Parathyroid adenoma (tissue), 2 donors: ENCODE data around the gene PLPPR2.

Experiments
- H2AFZ ChIP-seq: fragments of 300-600 bp; sonication (generic); one replicate; pipeline ENCODE4 v1.7.0; 2017; ENCODE audit warnings: antibody characterized with exemption, mild to moderate bottlenecking
- H3K27ac ChIP-seq: fragments of 300-600 bp; sonication (generic); one replicate; pipeline ENCODE4 v1.7.0; 2017
- H3K27me3 ChIP-seq: fragments of 300-600 bp; sonication (generic); one replicate; pipeline ENCODE4 v1.7.0; 2017; ENCODE audit warnings: low read length; ENCODE audit not compliant: control insufficient read depth, insufficient read depth
- H3K36me3 ChIP-seq: fragments of 300-600 bp; sonication (generic); one replicate; pipeline ENCODE4 v1.7.0; 2017; ENCODE audit warnings: low read length; ENCODE audit not compliant: control insufficient read depth, insufficient read depth
- H3K4me1 ChIP-seq: fragments of 300-600 bp; sonication (generic); one replicate; pipeline ENCODE4 v1.7.0; 2017; ENCODE audit warnings: control low read depth
- H3K4me2 ChIP-seq: fragments of 300-600 bp; sonication (generic); one replicate; pipeline ENCODE4 v1.7.0; 2017; ENCODE audit warnings: low read length
- H3K4me3 ChIP-seq: fragments of 300-600 bp; sonication (generic); one replicate; pipeline ENCODE4 v1.7.0; 2017; ENCODE audit warnings: low read depth, low read length
- H3K79me2 ChIP-seq: fragments of 300-600 bp; sonication (generic); one replicate; pipeline ENCODE4 v1.7.0; 2017; ENCODE audit warnings: control low read depth
- H3K9ac ChIP-seq: fragments of 300-600 bp; sonication (generic); one replicate; pipeline ENCODE4 v1.7.0; 2017; ENCODE audit warnings: mild to moderate bottlenecking
- H3K9me3 ChIP-seq: fragments of 300-600 bp; sonication (generic); one replicate; pipeline ENCODE4 v1.7.0; 2017; ENCODE audit warnings: low read length; ENCODE audit not compliant: control insufficient read depth
- TF ChIP-seq, protein P1 (sequence below): fragments of 300-600 bp; sonication (generic); IDR thresholded peaks from one replicate; pipeline ENCODE4 v1.7.0; 2017; ENCODE audit warnings: antibody characterized with exemption, mild to moderate bottlenecking
- donor health status: primary hyperparathyroidism.

PLPPR2 gene

DNA sequence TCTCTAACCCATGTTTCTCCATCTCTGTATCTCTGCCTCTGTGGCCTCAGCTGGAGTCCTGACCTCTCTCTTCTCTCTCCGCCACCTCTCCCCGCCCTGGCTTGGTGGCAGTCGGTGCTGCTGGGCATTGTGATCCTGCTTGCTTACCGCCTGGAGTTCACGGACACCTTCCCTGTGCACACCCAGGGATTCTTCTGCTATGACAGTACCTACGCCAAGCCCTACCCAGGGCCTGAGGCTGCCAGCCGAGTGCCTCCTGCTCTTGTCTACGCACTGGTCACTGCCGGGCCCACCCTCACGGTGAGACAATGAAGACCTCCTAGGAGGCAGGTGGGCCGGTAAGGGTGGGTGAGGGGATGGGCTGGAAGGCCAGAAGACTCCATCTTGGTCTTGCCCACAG is 4.2 kb downstream of the PLPPR2 start:
- H2AFZ ChIP-seq, result no peak overlapping the region
- no peaks in the 10 kb centered on the region for H3K36me3 ChIP-seq
- H3K9me3 ChIP-seq, result no peaks in the 10 kb centered on the region
- H3K4me1 ChIP-seq, result peaks cover 4% of the 10 kb centered on the region
- TF ChIP-seq, protein P1, sequence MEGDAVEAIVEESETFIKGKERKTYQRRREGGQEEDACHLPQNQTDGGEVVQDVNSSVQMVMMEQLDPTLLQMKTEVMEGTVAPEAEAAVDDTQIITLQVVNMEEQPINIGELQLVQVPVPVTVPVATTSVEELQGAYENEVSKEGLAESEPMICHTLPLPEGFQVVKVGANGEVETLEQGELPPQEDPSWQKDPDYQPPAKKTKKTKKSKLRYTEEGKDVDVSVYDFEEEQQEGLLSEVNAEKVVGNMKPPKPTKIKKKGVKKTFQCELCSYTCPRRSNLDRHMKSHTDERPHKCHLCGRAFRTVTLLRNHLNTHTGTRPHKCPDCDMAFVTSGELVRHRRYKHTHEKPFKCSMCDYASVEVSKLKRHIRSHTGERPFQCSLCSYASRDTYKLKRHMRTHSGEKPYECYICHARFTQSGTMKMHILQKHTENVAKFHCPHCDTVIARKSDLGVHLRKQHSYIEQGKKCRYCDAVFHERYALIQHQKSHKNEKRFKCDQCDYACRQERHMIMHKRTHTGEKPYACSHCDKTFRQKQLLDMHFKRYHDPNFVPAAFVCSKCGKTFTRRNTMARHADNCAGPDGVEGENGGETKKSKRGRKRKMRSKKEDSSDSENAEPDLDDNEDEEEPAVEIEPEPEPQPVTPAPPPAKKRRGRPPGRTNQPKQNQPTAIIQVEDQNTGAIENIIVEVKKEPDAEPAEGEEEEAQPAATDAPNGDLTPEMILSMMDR, result no peak
- no peak overlapping the region for H3K4me2 ChIP-seq
- peaks cover 4% of the 10 kb centered on the region for H3K79me2 ChIP-seq
- no peaks in the 10 kb centered on the region for H3K27me3 ChIP-seq
- H3K9ac ChIP-seq, result no peak overlapping the region
- no peak overlapping the region for H3K27ac ChIP-seq
- no peak overlapping the region for H3K4me3 ChIP-seq

DNA sequence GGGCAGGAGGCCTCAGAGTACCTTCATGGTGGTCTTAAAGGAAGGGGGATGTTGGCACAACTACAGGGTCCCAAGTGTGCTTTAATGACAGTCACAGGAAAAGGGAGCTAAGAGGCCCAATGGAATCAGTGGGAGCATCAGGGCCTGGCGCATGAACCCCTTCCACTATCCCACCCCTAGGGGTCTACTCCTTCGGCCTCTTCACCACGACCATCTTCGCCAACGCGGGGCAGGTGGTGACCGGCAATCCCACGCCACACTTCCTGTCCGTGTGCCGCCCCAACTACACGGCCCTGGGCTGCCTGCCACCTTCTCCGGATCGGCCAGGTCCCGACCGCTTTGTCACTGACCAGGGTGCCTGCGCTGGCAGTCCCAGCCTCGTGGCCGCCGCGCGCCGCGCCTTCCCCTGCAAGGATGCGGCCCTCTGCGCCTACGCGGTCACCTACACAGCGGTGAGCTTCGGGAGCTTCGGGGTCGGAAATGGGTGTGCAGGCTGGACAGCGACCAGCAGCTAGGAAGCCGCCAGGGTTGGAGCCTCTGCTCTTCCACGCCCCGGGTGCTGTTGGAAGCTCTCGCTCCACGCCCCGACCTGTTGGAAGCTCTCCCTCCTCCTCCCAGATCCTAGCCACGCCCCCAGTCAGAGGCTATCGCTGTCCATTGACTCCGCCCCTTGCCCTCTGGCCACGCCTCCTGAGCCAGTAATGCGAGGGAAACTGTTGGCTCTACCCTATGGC is 6.0 kb downstream of the PLPPR2 start:
- TF ChIP-seq, protein P1, result no peak
- no peaks in the 10 kb centered on the region for H3K36me3 ChIP-seq

DNA sequence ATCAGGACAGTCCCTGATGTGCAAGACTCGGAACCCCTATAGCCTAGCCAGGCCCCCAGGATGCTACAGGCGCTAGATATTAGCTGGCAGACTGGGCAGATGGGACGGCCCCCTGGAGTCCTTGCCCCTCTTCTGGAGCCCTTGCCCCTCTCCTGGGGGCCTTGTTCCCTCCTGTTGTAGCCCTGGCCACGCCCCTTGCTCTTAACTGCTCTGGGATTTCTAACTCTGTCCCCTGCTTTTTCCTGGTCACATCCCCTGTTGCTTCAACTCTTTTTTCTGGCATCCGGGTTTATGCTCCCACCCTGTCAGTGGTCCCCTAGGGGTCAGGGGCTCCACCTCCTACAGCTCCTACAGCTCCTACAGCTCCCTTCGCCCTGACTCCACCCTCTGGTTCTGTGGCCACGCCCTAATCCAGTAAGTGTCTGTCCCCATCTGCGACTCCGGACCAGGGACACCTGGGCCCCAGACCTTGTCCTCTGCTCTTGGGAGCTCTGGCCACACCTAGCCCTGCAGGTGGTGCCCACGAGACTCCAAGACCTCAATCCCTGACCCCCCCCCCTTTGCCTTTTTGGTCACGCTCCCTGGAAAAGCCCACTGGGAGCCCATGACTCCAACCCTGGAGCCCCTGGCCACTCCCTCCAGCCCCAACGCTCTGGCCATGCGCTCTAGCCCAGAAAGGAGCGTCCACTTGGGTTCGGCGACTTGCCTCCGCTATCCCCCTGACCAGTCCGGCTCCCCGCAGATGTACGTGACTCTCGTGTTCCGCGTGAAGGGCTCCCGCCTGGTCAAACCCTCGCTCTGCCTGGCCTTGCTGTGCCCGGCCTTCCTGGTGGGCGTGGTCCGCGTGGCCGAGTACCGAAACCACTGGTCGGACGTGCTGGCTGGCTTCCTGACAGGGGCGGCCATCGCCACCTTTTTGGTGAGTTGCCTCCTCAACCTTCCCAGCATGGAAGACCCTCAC is 6.8 kb downstream of the PLPPR2 start:
- H3K27ac ChIP-seq, result no peak overlapping the region
- no peaks in the 10 kb centered on the region for H3K27me3 ChIP-seq
- H3K36me3 ChIP-seq, result no peaks in the 10 kb centered on the region
- H3K4me3 ChIP-seq, result no peak overlapping the region
- no peaks in the 10 kb centered on the region for H3K9me3 ChIP-seq
- no peaks in the 10 kb centered on the region for H3K79me2 ChIP-seq
- TF ChIP-seq, protein P1, result no peak
- H3K9ac ChIP-seq, result no peak overlapping the region
- H3K4me2 ChIP-seq, result no peak overlapping the region
- no peaks in the 10 kb centered on the region for H3K4me1 ChIP-seq
- no peak overlapping the region for H2AFZ ChIP-seq

More for the DNA sequence above, 6.0 kb downstream of the PLPPR2 start:
- H3K27ac ChIP-seq, result no peak overlapping the region
- no peak overlapping the region for H2AFZ ChIP-seq
- no peak overlapping the region for H3K4me2 ChIP-seq
- H3K27me3 ChIP-seq, result no peaks in the 10 kb centered on the region
- H3K9ac ChIP-seq, result no peak overlapping the region
- no peaks in the 10 kb centered on the region for H3K9me3 ChIP-seq
- no peak overlapping the region for H3K4me3 ChIP-seq
- H3K79me2 ChIP-seq, result no peaks in the 10 kb centered on the region
- H3K4me1 ChIP-seq, result no peaks in the 10 kb centered on the region

DNA sequence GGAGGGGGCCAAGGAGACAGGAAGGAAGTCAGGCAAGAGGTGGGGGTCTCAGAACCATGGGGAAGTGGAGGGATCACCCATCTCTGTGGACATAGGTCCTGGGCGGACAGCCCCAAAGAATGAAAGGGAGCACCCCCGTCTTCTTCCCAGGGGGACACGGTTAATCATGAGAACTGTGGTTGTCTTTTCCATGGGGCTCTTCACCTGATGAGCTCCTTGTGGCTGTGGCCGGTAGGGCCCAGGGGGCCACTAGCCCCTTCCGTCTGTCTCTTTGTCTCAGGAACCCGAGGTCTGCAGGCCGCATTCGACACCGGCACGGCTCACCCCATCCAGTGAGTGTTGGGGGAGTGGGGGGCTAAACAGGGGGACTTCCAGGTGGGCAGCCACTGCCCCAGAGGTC is 8.6 kb downstream of the PLPPR2 start:
- Histone ChIP-seq H2AFZ (no peak overlapping the region), H3K4me2 (no peak overlapping the region), H3K79me2 (no peaks in the 10 kb centered on the region), H3K27ac (no peak overlapping the region), H3K27me3 (no peaks in the 10 kb centered on the region), H3K9ac (no peak overlapping the region), H3K36me3 (no peaks in the 10 kb centered on the region), H3K4me1 (no peaks in the 10 kb centered on the region), H3K4me3 (no peak overlapping the region), H3K9me3 (no peaks in the 10 kb centered on the region)
- TF ChIP-seq, protein P1, result no peak
